Panc1 (cell line): ENCODE results near the gene CDH26. TPM values are rescaled to one million over a fixed set of nuclear protein-coding genes. Genes with fewer than 3 reads are reported as not detected.

Experiments used
- ATAC-seq: fragments of 200-7000 bp; cut with Tn5 transposase; 2 replicates; pipeline ENCODE4 v1.9.1; 2020; ENCODE audit warnings: mild to moderate bottlenecking, moderate library complexity
- BruUV-seq: library from RNA; stranded (reverse); fragments of 400-500 nt; replicated peaks from 2 replicates; lab custom pipeline; 2021; lab: Mats Ljungman, UMichigan
- CTCF ChIA-PET: fragments of 300-600 bp; sonication (Branson Sonifier 250); formaldehyde crosslinking; loops from one replicate; lab custom pipeline; 2022; ENCODE audit warnings: antibody characterized with exemption; lab: Charles Lee
- POLR2A ChIA-PET: fragments of 300-600 bp; sonication (Branson Sonifier 250); formaldehyde crosslinking; loops from one replicate; lab custom pipeline; 2022; ENCODE audit warnings: antibody characterized with exemption; lab: Charles Lee
- DNase-seq: peaks from one replicate; pipeline ENCODE4 v3.0.0-alpha.2; 2010; ENCODE audit warnings: low read depth, low spot score
- H3K27ac ChIP-seq: 2 replicates; pipeline ENCODE4 v1.5.1; 2011; ENCODE audit warnings: mild to moderate bottlenecking, low read length, inconsistent platforms
- H3K27me3 ChIP-seq: fragments of 200-500 bp; sonication (Bioruptor generic); 2 replicates; pipeline ENCODE4 v1.6.0; 2014; ENCODE audit warnings: low read length, inconsistent platforms; ENCODE audit not compliant: control insufficient read depth, insufficient read depth
- H3K36me3 ChIP-seq: fragments of 200-500 bp; sonication (Bioruptor generic); 2 replicates; pipeline ENCODE4 v1.5.1; 2014; ENCODE audit warnings: inconsistent platforms, mild to moderate bottlenecking, low read length, moderate library complexity; ENCODE audit not compliant: control insufficient read depth, insufficient read depth
- H3K4me1 ChIP-seq: 2 replicates; pipeline ENCODE4 v1.5.1; 2011; ENCODE audit warnings: inconsistent platforms, mild to moderate bottlenecking, low read length, moderate library complexity; ENCODE audit not compliant: control insufficient read depth, insufficient read depth
- H3K4me3 ChIP-seq, 2 experiments: 2 replicates each; pipeline ENCODE4 v1.5.1; 2011 to 2012; ENCODE audit warnings: low read depth in 2 of 2, low read length in 2 of 2, mild to moderate bottlenecking in 2 of 2, inconsistent platforms in 1 of 2, moderate library complexity in 1 of 2
- H3K9me3 ChIP-seq: fragments of 200-500 bp; sonication (Bioruptor generic); 2 replicates; pipeline ENCODE4 v1.5.1; 2014; ENCODE audit warnings: low read depth, mild to moderate bottlenecking, inconsistent platforms, low read length, moderate library complexity; ENCODE audit not compliant: control insufficient read depth, insufficient read depth
- POLR2AphosphoS5 ChIP-seq: IDR thresholded peaks from 2 replicates; pipeline ENCODE4 v1.6.1; 2012; ENCODE audit warnings: mild to moderate bottlenecking, low read depth, low read length, moderate library complexity
- REST ChIP-seq, 2 experiments: IDR thresholded peaks; 2 replicates each; pipeline ENCODE4 v1.6.1; 2011 to 2012; ENCODE audit warnings: low read depth in 2 of 2, control low read depth in 1 of 2, low read length in 1 of 2, mild to moderate bottlenecking in 1 of 2, moderate library complexity in 1 of 2; ENCODE audit not compliant: insufficient read depth in 1 of 2
- SIN3A ChIP-seq: IDR thresholded peaks from 2 replicates; pipeline ENCODE4 v1.6.1; 2012; ENCODE audit warnings: low read depth, mild to moderate bottlenecking, low read length, moderate library complexity, borderline replicate concordance; ENCODE audit not compliant: insufficient read depth
- TCF7L2 ChIP-seq: IDR thresholded peaks from 2 replicates; pipeline ENCODE4 v1.6.1; 2011; ENCODE audit warnings: mild to moderate bottlenecking, low read depth, low read length, inconsistent platforms
- in situ Hi-C: cut with HindIII; loops from 2 replicates; pipeline ENCODE4 v1.10.0; 2016; ENCODE audit warnings: low sequenced_read_pairs, low pct_unique_long_range_greater_than_20kb
- intact Hi-C: fragments of 100-400 bp; cut with micrococcal nuclease; formaldehyde crosslinking; loops from one replicate; pipeline ENCODE4 v1.10.0; 2022; ENCODE audit not compliant: unreplicated experiment
- total RNA-seq: library from RNA; stranded (reverse); gene quantifications from one replicate; pipeline ENCODE4 v1.2.1, GENCODE V29; 2021; ENCODE audit not compliant: unreplicated experiment
- TF ChIP-seq, protein P1 (sequence below): fragments of 450-650 bp; IDR thresholded peaks from 2 replicates; pipeline ENCODE4 v1.5.1; 2017; ENCODE audit warnings: mild to moderate bottlenecking

Gene CDH26
- total RNA-seq, 1 experiment from 2014 or later = 0.46 TPM

DNA sequence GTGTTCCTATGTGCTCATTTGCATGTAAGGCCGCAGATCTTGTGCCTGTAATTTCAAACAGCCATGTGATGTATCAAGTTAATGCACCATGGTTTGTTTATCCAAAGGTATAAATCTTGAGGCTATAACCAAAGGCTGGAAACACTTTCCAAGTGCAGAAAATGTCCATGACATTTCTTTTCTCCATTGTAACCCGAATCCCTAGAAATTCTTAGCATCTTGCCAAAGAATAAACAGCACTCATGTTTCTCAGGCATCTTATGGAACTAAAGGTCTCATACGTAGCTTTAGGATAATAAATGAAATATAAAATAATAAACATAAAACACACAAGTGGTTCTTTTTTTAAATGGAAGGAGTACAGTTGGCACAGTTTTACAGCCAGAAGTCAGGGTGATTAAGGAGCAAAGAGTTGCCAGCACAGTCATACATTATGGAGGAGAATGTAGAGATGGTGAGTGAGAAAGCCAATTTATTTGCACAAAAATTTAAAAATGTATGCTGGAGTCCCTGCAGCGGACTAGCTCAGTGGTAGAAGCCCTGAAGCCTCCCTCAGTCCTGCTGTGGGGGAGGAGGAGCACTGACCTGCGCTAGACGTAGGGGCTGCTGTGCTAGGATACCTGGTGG lies 18.0 kb downstream of the CDH26 start:
- POLR2A ChIA-PET = no interaction called here
- Histone ChIP-seq H3K27me3 (no peaks in the 10 kb centered on the region), H3K9me3 (no peaks in the 10 kb centered on the region), H3K36me3 (no peaks in the 10 kb centered on the region), H3K27ac (no peak overlapping the region), H3K4me1 (no peaks in the 10 kb centered on the region), H3K4me3 (no peak overlapping the region)
- no peak for TF ChIP-seq TCF7L2
- in situ Hi-C loops (no loop called here), intact Hi-C loops (no loop called here)
- CTCF ChIA-PET = no interaction called here
- no TSS peak for BruUV-seq
- ATAC-seq (no peak), DNase-seq (no peak)

DNA sequence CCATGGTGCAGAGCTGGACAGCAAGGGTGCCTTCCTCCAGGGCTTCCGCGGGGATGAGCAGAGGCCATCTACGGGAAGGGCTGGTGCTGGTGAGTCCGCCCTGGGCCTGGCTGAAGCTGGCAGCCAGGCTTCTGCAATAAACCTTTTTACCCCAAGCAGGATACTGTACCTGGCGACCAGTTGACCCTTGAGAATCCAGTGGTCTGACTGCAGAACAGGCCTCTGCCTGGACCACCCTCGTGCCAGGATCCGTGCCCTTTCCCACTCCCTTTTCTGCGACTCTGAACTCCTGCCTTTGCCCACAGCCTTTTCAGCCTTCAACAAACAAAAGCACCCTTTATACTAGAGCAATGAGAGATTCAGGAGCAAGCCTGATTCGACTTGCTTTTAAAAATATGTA lies 18.9 kb downstream of the CDH26 start:
- no peak for ATAC-seq

More for the DNA sequence above, 18.9 kb downstream of the CDH26 start:
- Histone ChIP-seq H3K4me3 (no peak overlapping the region), H3K36me3 (no peaks in the 10 kb centered on the region), H3K9me3 (no peaks in the 10 kb centered on the region), H3K27ac (no peak overlapping the region), H3K4me1 (no peaks in the 10 kb centered on the region), H3K27me3 (no peaks in the 10 kb centered on the region)
- intact Hi-C loops = no loop called here
- in situ Hi-C loops = no loop called here
- CTCF ChIA-PET = no interaction called here
- POLR2A ChIA-PET = no interaction called here
- DNase-seq = no peak
- no TSS peak for BruUV-seq
- TF ChIP-seq POLR2AphosphoS5 (no peak), TCF7L2 (no peak), SIN3A (no peak), REST (IDR thresholded peaks at IDR 0.05; ENCODE audit: insufficient read depth in 1 of 2, low read depth in 2 of 2, low read length in 1 of 2) (no peak)
- TF ChIP-seq, protein P1, sequence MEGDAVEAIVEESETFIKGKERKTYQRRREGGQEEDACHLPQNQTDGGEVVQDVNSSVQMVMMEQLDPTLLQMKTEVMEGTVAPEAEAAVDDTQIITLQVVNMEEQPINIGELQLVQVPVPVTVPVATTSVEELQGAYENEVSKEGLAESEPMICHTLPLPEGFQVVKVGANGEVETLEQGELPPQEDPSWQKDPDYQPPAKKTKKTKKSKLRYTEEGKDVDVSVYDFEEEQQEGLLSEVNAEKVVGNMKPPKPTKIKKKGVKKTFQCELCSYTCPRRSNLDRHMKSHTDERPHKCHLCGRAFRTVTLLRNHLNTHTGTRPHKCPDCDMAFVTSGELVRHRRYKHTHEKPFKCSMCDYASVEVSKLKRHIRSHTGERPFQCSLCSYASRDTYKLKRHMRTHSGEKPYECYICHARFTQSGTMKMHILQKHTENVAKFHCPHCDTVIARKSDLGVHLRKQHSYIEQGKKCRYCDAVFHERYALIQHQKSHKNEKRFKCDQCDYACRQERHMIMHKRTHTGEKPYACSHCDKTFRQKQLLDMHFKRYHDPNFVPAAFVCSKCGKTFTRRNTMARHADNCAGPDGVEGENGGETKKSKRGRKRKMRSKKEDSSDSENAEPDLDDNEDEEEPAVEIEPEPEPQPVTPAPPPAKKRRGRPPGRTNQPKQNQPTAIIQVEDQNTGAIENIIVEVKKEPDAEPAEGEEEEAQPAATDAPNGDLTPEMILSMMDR = no peak
